ENCODE measurements around the gene LTB4R2.

DNA sequence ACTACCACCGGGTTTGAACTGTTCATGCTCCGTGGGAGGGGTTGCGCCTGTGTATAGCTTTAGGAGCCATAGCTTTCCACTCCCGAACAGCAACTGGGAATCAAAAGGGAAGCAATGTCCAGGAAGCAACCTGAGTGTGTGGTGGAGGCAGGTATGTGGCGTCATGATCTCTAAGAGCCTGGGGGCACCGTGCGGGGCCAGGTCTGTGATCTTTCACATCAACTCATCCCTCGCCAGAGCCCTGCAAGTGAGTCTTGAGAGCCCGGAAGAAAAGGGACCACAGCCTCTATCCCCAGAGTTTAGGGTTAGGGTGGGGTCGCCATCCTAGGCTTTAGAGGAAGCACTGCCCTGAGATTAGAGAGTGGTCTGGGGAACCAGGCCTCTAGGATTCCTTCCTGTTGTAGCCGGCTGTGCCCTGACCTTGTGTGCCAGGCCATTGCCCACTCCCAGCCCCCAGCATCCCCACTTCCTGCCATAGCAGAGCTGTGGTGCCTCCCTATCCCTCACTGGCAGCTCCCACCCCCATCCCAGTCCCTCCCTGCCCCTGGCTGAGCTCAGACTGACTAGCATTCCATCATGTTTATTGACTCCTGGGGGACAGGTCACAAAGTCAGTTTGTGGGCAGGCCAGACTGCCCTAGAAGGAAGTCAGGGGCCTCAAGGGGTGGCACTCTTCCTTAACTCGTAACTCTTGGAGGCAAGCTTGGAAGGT lies 25.7 kb downstream of the LTB4R2 start:
- TF ChIP-seq, protein P1, sequence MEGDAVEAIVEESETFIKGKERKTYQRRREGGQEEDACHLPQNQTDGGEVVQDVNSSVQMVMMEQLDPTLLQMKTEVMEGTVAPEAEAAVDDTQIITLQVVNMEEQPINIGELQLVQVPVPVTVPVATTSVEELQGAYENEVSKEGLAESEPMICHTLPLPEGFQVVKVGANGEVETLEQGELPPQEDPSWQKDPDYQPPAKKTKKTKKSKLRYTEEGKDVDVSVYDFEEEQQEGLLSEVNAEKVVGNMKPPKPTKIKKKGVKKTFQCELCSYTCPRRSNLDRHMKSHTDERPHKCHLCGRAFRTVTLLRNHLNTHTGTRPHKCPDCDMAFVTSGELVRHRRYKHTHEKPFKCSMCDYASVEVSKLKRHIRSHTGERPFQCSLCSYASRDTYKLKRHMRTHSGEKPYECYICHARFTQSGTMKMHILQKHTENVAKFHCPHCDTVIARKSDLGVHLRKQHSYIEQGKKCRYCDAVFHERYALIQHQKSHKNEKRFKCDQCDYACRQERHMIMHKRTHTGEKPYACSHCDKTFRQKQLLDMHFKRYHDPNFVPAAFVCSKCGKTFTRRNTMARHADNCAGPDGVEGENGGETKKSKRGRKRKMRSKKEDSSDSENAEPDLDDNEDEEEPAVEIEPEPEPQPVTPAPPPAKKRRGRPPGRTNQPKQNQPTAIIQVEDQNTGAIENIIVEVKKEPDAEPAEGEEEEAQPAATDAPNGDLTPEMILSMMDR (IDR thresholded peaks at IDR 0.05) = no peak
- TF ChIP-seq POLR2A (IDR thresholded peaks at IDR 0.05) = no peak

Measured in heart left ventricle (tissue), 13 donors.